ENCODE measurements around the gene ANO9. TPM values are rescaled to one million over a fixed set of nuclear protein-coding genes. Genes with fewer than 3 reads are reported as not detected.

ANO9 gene
- total and polyA plus RNA-seq, 12 donors = 0.07 to 2.9 (median 0.97) TPM; not detected in 5

- H3K4me1 ChIP-seq (replicated peaks in 1 of 2) = no peaks in the 10 kb centered on the region
- H3K27ac ChIP-seq = no peak overlapping the region
- H3K4me3 ChIP-seq = no peak overlapping the region
- TF ChIP-seq POLR2A (IDR thresholded peaks at IDR 0.05) = no peak
- peaks cover 47% of the 10 kb centered on the region for H3K27me3 ChIP-seq
- intact Hi-C loops (cut with DNase I) = no loop called here
- 84 to 100% (median 87%) methylated on average over 3 to 20 of the region's 20 CpGs for WGBS, 4 donors
- no peaks in the 10 kb centered on the region for H3K36me3 ChIP-seq (replicated peaks in 1 of 2)
- H3K9me3 ChIP-seq (replicated peaks in 1 of 3) = no peaks in the 10 kb centered on the region
- DNase-seq = no peak
Measured at GRCh38 chr11:419248-420005, 22.4 kb downstream of the ANO9 start.

DNA sequence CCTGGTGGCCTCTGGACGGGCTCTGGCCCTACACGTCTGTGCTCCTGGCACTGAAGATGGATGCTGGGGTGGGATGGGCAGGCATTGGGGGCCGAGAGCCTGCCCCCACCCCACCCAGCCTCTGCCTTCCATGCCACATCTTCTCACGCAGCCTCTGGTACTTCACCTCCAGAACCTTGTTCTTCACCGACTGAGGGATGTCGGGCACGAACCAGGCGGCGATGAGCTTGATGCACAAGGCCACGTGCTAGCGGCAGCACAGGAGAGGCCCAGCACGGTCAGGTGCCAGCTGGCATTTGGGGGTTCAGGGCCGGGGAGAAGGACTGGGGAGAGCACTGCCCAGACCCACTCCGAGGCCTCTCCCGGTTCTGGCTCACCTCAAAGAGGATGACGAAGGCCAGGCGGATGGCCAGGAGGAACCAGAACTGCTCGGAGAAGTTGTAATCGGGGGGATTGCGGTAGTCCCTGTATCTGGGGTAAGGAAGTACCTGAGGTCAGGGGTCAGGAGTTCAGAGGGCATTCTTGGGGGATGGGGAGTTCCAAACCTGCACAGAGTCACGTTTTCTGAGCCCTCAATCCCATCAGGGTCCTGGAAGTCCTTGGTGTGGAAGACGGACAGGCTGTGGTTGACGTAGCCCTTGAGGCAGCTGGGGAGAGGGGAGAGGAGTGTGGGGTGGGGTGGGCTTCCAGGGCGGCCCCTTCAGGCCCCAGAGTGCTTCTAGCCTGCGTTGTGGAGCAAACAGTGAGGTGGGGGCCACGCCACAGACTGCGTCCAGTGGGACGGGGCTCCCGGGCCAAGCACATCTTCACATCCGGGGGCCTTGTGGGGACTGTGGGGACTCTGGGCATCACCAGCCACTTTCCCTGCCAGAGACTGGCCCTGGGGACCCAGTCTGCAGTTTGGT, 23.2 kb downstream of the ANO9 start:
- H3K9me3 ChIP-seq (replicated peaks in 1 of 3) = no peaks in the 10 kb centered on the region
- no peaks in the 10 kb centered on the region for H3K4me1 ChIP-seq (replicated peaks in 1 of 2)
- H3K4me3 ChIP-seq = no peak overlapping the region
- H3K27ac ChIP-seq = no peak overlapping the region
- TF ChIP-seq POLR2A (IDR thresholded peaks at IDR 0.05) = no peak
- TF ChIP-seq CTCF (IDR thresholded peaks at IDR 0.05) = no peak
- H3K36me3 ChIP-seq (replicated peaks in 1 of 2) = no peaks in the 10 kb centered on the region
- DNase-seq = no peak
- WGBS, 4 donors = 83 to 86% (median 84%) methylated on average over 23 to 30 of the region's 30 CpGs
- H3K27me3 ChIP-seq = peaks cover 42% of the 10 kb centered on the region
- intact Hi-C loops (cut with DNase I) = no loop called here

- TF ChIP-seq POLR2A (IDR thresholded peaks at IDR 0.05) = no peak
- no peak for TF ChIP-seq CTCF (IDR thresholded peaks at IDR 0.05)
- Histone ChIP-seq H3K4me3 (peak overlapping the region in 1 of 4 donors; percentile 54), H3K9me3 (replicated peaks in 1 of 3) (no peaks in the 10 kb centered on the region), H3K27me3 (peaks cover 42% of the 10 kb centered on the region), H3K36me3 (replicated peaks in 1 of 2) (no peaks in the 10 kb centered on the region), H3K4me1 (replicated peaks in 1 of 2) (no peaks in the 10 kb centered on the region), H3K27ac (no peak overlapping the region)
- intact Hi-C loops (cut with DNase I) = no loop called here
- DNase-seq = no peak
- 53 to 55% (median 54%) methylated on average over 17 to 19 of the region's 19 CpGs for WGBS, 4 donors
Measured at GRCh38 chr11:417652-418342, 24.0 kb downstream of the ANO9 start.

GRCh38 chr11:416757-417621, 24.8 kb downstream of the ANO9 start:
- H3K27me3 ChIP-seq = peaks cover 42% of the 10 kb centered on the region
- peak overlapping the region in 3 of 5 donors; percentile 20 to 74 (median 27) for H3K27ac ChIP-seq
- TF ChIP-seq CTCF (IDR thresholded peaks at IDR 0.05) (no peak), POLR2A (IDR thresholded peaks at IDR 0.05) (no peak)
- H3K4me1 ChIP-seq (replicated peaks in 1 of 2) = no peaks in the 10 kb centered on the region
- intact Hi-C loops (cut with DNase I) = no loop called here
- H3K9me3 ChIP-seq (replicated peaks in 1 of 3) = no peaks in the 10 kb centered on the region
- no peaks in the 10 kb centered on the region for H3K36me3 ChIP-seq (replicated peaks in 1 of 2)
- DNase-seq = no peak
- peak overlapping the region in 2 of 4 donors; percentile 18 to 54 for H3K4me3 ChIP-seq
- WGBS, 4 donors = 0 to 2% (median 1%) methylated on average over 27 to 94 of the region's 97 CpGs; no CpG with 5 or more reads in 1 of the 4 donors
